Left renal pelvis (tissue), 4 donors: Measurements from ENCODE around the gene PATJ. TPM values are rescaled to one million over a fixed set of nuclear protein-coding genes. Genes with fewer than 3 reads are reported as not detected.
"Not testable (repeated sequence)": the region's sequence is repeated elsewhere in the genome, so short reads cannot be mapped to it uniquely, and the experiment has no call there.

Source experiments
- DNase-seq, 4 donors: peaks; one replicate each; pipeline ENCODE4 v3.0.0-alpha.2; 2013; ENCODE audit warnings: low read depth in 4 of 4, low spot score in 3 of 4
- polyA plus RNA-seq, 4 donors: library from polyadenylated mRNA; unstranded; fragments of 120-200 nt; gene quantifications; one replicate each; pipeline ENCODE4 v1.2.1, GENCODE V29; 2013; ENCODE audit not compliant: insufficient read length in 4 of 4

PATJ gene
- polyA plus RNA-seq, 4 donors = 7.1 to 51.2 (median 45.7) TPM

DNA sequence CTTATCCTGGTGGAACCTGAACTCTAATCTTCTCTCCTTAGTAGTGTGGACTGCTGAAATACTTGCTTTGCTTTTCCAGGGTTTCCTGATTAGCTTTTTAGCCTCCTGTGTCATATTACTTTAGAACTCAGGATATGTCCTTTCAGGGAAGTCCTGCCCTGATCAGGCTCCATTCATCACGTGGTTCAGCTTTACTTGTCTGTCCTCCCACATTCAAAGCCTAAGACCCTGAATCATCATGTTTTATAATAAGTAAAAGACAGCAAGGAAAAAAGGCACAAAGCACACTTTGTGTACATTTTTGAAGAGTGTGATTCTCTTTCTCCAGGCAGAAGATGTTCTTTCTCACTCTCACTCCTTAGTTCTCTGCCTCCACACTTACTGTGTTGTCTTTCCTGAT, 70.6 kb downstream of the PATJ start:
- no peak for DNase-seq

DNA sequence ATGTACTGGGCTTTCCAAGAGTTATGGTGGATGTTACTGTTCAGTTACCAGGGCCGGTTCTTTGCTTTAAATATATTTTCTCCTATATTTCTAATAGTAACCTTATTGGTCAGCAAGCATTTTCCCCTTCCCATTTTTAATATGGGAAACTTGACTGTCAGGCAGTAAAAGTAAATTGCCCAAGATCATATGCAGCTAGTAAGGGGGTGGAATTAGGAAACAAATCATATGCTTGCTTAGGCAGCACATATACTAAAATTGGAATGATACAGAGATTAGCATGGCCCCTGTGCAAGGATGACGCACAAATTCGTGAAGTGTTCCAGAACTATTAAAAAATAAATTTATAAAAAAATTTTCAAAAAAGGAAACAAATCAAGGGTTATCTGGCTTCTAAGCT, 73.9 kb downstream of the PATJ start:
- DNase-seq = no peak

DNA sequence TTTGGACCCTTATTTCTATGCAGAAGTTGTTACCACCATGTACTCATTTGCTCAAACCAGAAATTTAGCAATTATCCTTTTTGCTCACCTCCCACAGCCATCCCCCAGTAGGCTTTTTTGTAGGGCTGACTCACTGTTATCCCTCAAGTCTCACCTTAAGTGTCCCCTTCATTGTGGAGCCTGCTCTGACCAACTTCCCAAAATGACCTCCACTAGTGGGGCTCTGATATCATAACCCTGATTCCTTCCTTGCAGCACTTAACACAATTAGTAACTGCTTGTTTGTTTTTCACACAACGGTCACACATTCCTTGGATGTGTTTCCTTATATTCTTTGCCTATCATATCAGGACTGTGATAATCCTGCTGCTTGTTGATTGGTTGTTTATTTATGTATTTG, 76.7 kb downstream of the PATJ start:
- no peak for DNase-seq

DNA sequence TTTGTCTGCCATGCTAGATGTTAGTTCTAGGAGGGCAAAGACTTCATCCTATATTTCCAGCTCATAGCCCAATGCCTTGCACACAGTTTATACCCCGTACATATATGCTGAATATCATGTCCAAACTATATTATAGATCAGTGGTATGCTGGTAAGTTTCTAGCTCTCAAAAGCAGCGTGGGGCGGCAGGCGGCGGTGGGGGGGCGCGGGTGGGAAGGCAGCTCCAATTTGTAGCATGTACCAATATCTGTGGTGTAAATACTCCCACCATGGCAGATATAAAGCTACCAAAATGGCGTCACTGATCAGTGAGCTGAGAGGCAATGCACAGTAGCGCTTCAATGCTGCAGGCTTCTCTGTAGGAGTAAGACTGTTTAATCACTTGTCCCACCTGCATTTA, 77.1 kb downstream of the PATJ start:
- DNase-seq = no peak

DNA sequence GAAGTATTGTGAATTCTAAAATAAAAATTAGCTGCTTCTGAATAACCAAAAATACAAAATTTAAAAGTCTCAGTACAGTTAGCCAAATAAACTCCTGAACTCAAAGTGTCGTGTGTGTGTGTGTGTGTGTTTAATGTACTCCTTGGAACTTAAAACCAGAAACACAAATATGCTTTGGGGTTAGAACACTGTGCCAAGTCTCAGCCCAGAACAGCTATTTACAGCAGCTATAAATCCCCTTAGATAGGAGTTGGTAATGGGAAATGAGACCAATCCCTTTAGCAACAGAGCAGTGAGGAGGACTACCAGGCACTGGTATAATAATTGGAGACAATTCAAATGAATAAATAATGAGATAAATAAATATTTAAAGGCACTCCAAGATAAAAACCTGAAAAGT, 83.1 kb downstream of the PATJ start:
- DNase-seq = no peak

DNA sequence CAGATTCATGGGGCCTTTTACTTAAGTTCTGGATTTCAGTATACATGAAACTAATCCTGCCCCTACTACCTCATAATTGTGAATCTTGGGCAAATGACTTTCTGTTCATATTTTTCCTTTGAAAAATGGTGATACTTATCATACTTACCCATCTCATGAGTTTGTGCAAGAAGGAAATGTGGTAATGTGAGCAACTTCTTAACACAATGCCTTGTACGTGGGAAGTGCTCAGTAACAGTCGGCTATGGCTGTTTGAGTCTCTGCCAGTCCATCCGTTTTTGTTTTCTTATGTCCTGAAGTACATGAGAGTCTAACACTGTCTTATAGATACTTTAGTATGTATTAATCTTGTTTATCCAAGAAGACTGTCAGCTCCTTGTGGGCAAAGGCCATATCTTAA, 86.5 kb downstream of the PATJ start:
- DNase-seq = no peak

DNA sequence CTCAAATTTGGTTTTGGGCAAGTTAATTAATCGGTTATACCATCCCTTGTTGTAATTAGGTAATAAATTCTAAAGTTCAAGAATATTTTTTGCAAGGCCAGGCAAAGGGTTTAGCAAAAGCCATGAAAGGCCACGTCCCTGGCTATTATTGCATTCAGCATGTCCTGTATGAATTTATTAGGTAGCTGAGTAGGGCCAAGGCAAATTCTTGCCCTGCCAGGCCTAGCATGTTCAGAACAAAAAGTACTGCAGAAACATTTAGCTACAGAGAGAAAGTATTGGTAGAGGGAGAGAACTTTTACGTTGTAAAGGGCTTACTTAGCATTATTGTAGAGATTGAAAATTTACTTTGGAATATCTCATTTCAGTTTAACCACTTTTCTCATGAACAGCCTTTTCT, 94.4 kb downstream of the PATJ start:
- no peak for DNase-seq

DNA sequence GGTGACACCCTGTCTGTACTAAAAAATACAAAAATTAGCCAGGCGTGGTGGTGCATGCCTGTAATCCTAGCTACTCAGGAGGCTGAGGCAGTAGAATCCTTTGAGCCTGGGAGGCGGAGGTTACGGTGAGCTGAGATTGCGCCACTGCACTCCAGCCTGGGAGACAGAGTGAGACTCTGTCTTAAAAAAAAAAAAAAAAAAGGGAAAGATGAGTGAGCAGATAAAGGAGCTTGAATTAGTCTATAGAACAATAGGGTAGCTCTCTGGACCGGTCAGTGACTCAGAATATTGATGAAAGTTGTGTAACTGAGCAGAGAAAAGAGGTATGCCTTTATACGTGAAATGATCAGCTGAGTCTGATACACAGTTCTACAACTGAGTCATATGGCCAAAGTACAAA, 95.3 kb downstream of the PATJ start:
- not testable (repeated sequence) for DNase-seq

DNA sequence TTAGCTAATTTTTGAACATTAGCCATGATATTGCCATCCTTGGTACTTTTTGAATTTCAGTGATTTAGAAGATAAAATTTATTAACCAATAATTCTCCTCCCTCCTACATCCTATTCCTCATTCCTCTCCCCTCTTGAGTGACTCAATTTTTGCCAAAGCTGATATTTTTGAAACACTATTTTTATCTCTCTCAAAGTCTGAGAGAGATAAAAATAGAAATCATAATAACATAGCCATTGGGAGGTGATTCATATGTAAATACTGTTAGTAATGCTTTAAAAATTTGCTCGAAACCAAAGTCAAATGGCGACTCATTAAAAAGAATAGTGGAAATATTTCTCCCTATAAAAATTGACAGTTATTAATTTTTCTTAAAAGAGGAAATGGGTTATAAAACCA, 97.4 kb downstream of the PATJ start:
- DNase-seq = no peak

DNA sequence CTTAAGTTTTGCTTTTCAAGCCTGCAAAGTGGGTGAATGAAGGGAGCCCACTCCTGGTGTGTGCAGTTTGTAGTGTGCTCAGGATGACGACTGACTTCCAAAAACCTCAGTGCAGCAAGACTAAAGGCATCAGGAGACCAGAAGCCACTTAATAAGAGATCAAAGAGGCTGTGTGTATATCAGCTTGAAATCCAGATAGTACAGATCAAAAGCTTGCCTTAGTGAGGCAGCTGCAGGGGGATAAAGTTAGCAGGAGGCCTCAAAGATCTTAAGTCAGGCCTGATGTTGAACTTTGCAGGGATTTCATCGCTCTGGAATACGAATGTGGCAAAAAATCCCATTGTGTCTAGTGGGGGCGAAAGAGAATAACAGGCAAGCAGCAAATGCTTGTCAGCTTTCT, 99.8 kb downstream of the PATJ start:
- DNase-seq = no peak

DNA sequence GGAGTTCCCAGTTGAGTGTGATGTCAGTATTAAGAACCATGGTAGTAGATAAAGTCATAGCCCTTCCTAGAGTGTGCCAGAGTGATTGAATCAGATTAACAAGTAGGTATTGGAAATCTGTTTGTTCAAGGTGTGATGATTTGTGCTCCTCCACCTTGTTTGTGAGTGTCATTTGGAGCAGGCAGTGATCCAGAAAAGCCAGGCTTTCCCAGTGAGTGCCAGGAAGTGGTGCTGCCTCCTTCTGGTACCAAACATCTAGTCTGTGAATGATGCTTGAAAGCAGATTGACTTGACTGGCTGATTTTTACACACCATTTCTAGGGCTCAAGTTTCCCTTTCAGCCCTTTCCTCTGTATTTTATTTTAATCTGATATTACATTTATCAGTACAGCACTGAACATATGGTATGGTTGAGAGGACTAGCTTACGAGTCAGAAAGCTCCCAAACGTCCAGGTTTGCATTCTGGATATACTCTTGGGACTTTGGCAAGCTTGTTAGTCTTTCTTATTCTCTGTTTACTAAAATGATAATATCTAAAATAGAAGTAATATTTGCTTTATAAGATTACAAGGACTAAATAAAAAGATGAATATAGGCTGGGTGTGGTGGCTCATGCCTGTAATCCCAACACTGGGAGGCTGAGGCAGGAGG, 100.7 kb downstream of the PATJ start:
- no peak for DNase-seq

DNA sequence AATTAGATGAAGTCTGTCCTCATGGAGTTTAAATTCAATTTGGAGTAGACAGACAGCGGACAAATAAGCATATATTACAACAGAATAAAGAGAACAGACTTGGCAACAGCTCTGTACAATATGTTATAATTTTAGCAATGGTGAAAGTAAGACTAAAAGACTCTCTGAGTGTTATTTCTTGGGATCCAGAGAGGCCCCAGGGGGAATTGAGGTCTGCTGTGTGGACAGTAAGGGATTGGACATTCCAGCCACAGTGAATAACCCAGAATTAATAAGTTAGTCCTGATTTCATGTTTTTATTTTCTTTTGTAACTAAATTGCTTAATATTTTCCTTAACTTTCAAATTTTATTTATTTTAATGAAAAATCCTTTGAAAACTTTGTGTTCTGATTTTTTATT, 101.7 kb downstream of the PATJ start:
- no peak for DNase-seq

DNA sequence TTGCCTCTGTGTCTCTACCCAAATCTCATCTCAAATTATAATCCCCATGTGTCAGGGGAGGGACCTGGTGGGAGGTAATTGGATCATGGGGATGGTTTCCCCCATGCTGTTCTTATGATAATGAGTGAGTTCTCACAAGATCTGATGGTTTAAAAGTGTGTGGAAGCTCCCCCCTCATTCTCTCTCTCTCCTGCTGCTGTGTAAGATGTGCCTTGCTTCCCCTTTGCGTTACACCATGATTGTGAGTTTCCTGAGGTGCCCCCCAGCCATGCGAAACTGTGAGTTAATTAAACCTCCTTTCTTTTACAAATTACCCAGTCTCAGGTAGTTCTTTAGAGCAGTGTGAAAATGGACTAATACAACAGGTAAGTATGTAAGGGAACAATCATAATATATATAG, 102.4 kb downstream of the PATJ start:
- not testable (repeated sequence) for DNase-seq

DNA sequence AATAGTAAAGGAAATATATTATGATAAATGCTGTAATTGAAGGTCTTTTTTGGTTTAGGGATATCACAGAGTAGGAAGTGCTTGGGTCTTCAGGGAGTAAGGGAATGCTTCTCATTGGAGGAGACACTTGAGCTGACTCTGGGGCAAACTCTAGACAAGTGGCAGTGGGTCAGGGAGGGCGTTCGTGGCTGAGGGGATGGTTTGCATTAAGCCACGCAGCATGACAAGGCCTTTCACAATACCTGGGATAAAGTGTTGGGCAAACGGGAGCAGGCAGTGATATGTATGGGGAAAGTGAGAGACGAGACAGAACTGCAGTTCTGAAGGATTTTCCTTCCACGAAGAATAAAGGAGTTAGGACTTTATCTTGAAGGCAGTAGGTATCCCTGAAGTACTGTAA, 109.0 kb downstream of the PATJ start:
- no peak for DNase-seq

DNA sequence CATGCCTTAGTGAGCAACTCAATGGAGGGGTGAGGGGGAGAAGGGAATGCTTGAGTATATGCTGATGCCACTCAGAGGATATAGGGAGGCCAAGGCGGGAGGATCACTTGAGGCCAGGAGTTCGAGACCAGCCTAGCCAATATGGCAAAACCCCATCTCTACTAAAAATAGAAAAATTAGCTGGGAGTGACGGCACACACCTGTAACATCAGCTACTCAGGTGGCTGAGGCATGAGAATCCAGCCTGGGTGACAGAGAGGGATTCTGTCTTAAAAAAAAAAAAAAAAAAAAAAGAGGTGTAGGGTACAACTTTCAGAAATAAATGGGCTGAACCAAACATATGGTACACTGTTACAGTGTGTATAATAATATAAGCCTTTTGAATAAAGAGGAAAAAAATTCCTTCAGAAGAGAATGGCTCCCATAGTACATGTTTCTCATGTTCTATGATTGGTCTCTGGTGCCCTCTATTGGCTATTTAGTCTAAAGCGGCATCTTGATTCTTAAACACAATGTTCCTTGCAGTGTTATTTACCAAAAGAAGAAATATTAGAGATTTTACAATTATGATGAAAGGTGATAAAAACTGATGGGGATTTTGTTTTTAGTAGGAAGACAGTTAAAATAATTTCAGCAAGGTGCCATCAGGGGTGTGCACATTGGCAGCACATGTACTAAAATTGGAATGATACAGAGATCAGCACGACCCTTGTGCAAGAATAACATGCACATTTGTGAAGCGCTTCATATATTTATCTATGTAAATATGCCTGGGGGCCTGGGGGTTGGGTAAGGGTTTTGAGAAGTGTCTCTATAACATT, 109.8 kb downstream of the PATJ start:
- peak; percentile 47 to 64 (median 58) for DNase-seq

DNA sequence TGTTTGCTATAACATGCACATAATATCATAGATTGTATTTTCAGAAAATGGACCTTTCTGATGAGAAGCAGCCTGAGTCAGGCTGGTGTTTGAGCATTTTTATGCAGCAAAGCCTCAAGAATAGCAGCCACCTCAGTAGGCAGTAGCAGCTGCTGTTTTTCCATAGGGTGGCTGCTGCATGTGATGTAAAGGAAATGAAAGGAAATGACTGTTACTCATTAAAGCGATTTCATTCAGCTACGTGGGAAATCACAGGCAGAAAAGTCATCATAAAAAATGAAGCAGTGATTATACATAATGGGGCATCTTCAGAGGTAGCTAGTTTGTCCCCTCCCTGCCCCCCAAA, 110.4 kb downstream of the PATJ start:
- no peak for DNase-seq

DNA sequence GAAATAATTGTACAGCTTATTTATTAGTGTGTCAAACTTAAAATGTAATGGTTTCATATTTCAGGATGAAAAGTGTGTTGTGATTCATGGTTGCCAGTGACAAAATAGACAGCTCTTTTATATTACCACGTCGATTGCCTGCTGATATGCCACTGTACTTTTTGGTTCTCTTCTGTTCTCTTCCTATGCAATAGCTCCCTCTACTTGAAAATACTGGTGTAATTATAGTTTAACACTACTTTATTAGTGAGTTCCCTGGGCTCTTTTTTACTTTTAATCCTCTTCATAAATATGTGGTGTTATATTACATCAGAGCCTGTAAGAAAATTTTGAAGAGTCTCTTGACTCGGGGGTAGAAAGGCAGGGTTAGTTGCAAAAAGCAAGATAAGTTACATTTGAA, 111.3 kb downstream of the PATJ start:
- peak in 1 of 4 donors; percentile 12 for DNase-seq

DNA sequence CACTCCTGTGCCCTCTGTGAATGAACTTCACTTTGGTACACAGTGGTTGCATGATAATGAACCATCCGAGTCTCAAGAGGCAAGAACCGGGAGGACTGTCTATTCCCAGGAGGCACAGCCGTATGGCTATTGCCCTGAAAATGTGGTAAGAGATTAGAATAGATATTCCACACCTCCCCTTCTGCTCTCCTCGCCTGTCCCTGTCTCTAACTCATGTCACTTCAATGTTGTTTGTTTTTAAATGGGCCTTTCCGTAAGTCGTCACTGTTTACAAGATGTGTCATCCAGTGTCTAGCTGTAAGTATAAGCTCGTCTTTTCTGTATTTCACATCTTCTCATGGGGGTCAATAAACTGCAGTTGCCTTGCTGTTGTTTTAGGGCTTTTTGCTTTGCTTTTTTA, 122.2 kb downstream of the PATJ start:
- no peak for DNase-seq

DNA sequence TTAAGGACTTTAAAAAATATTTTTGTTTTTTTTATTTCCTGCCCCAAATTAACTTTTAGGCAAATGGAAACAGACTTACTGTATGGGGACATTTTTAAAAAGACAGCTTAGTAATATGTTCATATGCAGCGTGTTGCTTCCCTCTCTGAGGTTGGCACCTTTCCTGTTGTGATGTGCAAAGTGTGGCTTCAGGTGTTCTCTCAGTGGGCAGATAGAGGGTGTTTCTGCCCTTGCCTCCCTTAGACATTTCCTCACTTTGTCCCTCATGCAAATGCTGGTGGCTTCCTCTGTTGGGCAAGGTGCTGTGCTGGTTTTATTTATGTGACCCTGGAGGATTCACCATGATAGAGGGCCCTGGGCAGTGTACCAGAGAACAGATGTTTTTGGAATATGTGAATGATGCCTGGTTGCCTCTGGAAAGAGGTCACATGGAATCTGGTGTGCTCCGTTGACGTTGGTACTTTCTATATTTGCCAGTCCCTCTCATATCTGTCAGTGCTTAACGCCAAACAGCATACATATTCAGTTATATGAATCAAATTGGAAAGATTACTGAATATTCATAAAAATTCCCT, 123.5 kb downstream of the PATJ start:
- no peak for DNase-seq

DNA sequence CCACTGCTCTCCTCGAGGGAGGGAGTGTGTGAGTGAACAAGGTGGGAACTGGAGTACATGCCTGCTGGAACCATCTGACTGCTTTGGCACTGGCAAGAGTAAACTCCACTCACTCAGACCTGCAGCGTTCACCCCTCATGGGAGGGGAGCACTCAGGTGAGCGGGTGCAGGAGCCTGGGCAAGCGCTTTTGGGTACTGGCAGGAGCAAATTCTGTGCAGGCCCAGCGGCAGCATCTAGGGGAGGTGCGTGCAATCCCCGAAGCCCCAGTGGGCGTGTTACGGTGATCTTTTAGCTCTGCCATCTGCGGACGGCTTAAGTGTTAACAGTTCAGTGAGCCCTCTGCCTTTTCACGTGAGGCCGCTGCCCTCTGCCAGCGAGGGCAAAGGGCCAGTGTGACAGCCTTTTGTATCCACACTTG, 127.4 kb downstream of the PATJ start:
- DNase-seq = no peak

DNA sequence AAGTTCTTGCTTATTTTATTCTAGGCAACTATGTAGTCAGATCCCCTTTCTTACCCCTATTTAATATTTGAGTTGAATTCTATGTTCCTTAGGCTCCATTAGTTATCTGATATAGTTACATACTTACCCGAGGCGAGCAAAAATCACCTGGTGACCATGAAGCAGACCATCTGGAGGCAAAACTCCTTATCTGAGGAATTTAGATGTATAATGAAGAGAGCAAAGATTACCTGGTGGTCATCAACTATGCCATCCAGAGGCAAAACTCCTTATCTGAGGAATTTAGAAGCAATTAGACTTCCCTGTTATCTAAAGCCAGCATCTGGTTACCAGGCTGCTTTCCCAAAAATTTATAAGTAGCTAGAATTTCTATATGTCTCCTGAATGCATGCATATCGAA, 129.9 kb downstream of the PATJ start:
- no peak for DNase-seq

DNA sequence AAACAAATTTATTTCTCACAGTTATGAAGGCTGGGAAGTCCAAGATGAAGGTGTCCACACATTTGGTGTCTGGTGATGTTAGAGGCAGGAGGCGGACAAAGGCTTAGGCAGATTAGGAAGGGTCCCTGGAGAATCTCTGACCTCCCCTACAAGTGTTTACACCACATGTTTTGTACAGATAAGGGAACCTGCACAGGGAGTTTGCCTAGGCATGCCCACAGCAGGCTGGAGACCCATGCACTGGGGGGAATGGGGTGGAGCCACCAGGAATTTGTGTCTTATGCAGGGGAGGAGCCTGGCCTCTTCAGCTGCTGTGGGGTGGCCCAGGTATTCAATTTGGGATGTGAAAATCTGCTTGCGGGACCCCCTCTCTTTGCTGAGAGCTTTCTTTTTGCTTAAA, 131.3 kb downstream of the PATJ start:
- no peak for DNase-seq
